Caco-2 (cell line): ENCODE data around the gene ZP3. TPM values are rescaled to one million over a fixed set of nuclear protein-coding genes. Genes with fewer than 3 reads are reported as not detected.
"Not testable (repeated sequence)": the region's sequence is repeated elsewhere in the genome, so short reads cannot be mapped to it uniquely, and the experiment has no call there.

Experiments used
- BruUV-seq: library from RNA; stranded (reverse); fragments of 400-500 nt; replicated peaks from 2 replicates; lab custom pipeline; 2021; lab: Mats Ljungman, UMichigan
- CTCF ChIA-PET: fragments of 300-600 bp; sonication (Branson Sonifier 250); formaldehyde crosslinking; loops from one replicate; lab custom pipeline; 2022; ENCODE audit warnings: antibody characterized with exemption; lab: Charles Lee
- POLR2A ChIA-PET: fragments of 300-600 bp; sonication (Branson Sonifier 250); formaldehyde crosslinking; loops from one replicate; lab custom pipeline; 2022; ENCODE audit warnings: antibody characterized with exemption; lab: Charles Lee
- DNase-seq, 2 experiments: peaks; one replicate each; pipeline versions ENCODE4 v3.0.0 to v3.0.0-alpha.2; 2020 to 2022
- H3K27me3 ChIP-seq: replicated peaks from 2 replicates; pipeline ENCODE4 v1.6.0; 2011; ENCODE audit warnings: low read length; ENCODE audit not compliant: control insufficient read depth, insufficient read depth
- H3K36me3 ChIP-seq: 2 replicates; pipeline ENCODE4 v1.5.1; 2011; ENCODE audit warnings: low read length; ENCODE audit not compliant: control insufficient read depth, insufficient read depth
- H3K4me1 ChIP-seq: fragments of 250-450 bp; sonication (Bioruptor Pico); 2 replicates; pipeline ENCODE4 v1.5.1; 2020; ENCODE audit warnings: mild to moderate bottlenecking
- H3K4me3 ChIP-seq: 2 replicates; pipeline ENCODE4 v1.5.1; 2011; ENCODE audit warnings: low read depth, mild to moderate bottlenecking, control low read depth, low read length
- H3K9me3 ChIP-seq: fragments of 250-450 bp; sonication (Bioruptor Pico); 2 replicates; pipeline ENCODE4 v1.5.1; 2020; ENCODE audit warnings: mild to moderate bottlenecking, moderate library complexity
- H3K27ac Mint-ChIP-seq: one replicate; pipeline ENCODE4 v1.8.0; 2022; ENCODE audit warnings: mixed read lengths; ENCODE audit not compliant: unreplicated experiment
- H3K27me3 Mint-ChIP-seq: one replicate; pipeline ENCODE4 v1.8.0; 2022; ENCODE audit warnings: mixed read lengths; ENCODE audit not compliant: insufficient read depth, unreplicated experiment
- H3K36me3 Mint-ChIP-seq: one replicate; pipeline ENCODE4 v1.8.0; 2022; ENCODE audit warnings: mild to moderate bottlenecking, mixed read lengths; ENCODE audit not compliant: insufficient read depth, unreplicated experiment
- H3K4me1 Mint-ChIP-seq: one replicate; pipeline ENCODE4 v1.8.0; 2022; ENCODE audit warnings: low read depth, mixed read lengths; ENCODE audit not compliant: unreplicated experiment
- H3K4me3 Mint-ChIP-seq: one replicate; pipeline ENCODE4 v1.8.0; 2022; ENCODE audit warnings: mild to moderate bottlenecking, moderate library complexity, mixed read lengths; ENCODE audit not compliant: unreplicated experiment
- H3K9me3 Mint-ChIP-seq: one replicate; pipeline ENCODE4 v1.8.0; 2022; ENCODE audit warnings: mixed read lengths; ENCODE audit not compliant: unreplicated experiment
- CTCF ChIP-seq, 2 experiments: fragments of 200-600 bp in 1 of 2; IDR thresholded peaks; 1 replicate in 1 of 2; 2 replicates in 1 of 2; pipeline versions ENCODE4 v1.5.1 to v1.8.0; 2011 to 2022; ENCODE audit warnings: antibody characterized with exemption in 1 of 2, control low read depth in 1 of 2, inconsistent platforms in 1 of 2, low read depth in 1 of 2, low read length in 1 of 2, mild to moderate bottlenecking in 1 of 2, moderate library complexity in 1 of 2; ENCODE audit not compliant: insufficient read depth in 1 of 2, severe bottlenecking in 1 of 2, unreplicated experiment in 1 of 2
- intact Hi-C: fragments of 100-400 bp; cut with micrococcal nuclease; formaldehyde crosslinking; loops from one replicate; pipeline ENCODE4 v1.10.0; 2022; ENCODE audit not compliant: unreplicated experiment
- total RNA-seq: library from RNA; stranded (reverse); gene quantifications from 2 replicates; pipeline ENCODE4 v1.2.3, GENCODE V29; 2022

The ZP3 gene
- total RNA-seq, 1 experiment from 2014 or later = 3.2 TPM

GRCh38 chr7:76423666-76424412 lies 911 bp upstream of the ZP3 start:
- Histone ChIP-seq H3K4me1 (peaks cover 15% of the 10 kb centered on the region), H3K27me3 (no peaks in the 10 kb centered on the region), H3K4me3 (no peak overlapping the region), H3K36me3 (no peaks in the 10 kb centered on the region), H3K9me3 (peaks cover 6% of the 10 kb centered on the region; the same call in 1 of the 2 replicates)
- H3K4me3 Mint-ChIP-seq = peak overlapping the region; percentile 6
- H3K36me3 Mint-ChIP-seq = peaks cover 7% of the 10 kb centered on the region
- BruUV-seq = no TSS peak
- no peak for DNase-seq
- H3K27ac Mint-ChIP-seq = peak overlapping the region; percentile 26
- H3K9me3 Mint-ChIP-seq = peaks cover 10% of the 10 kb centered on the region
- H3K4me1 Mint-ChIP-seq = peaks cover 15% of the 10 kb centered on the region
- CTCF ChIA-PET = no interaction called here
- H3K27me3 Mint-ChIP-seq = no peaks in the 10 kb centered on the region
- intact Hi-C loops = no loop called here
- POLR2A ChIA-PET = no interaction called here
- no peak for TF ChIP-seq CTCF (IDR thresholded peaks at IDR 0.05; ENCODE audit: insufficient read depth in 1 of 2, low read depth in 1 of 2, low read length in 1 of 2, severe bottlenecking in 1 of 2, unreplicated experiment in 1 of 2)

GRCh38 chr7:76425156-76425555 lies 406 bp downstream of the ZP3 start:
- peaks cover 5% of the 10 kb centered on the region; the same call in 1 of the 2 replicates for H3K9me3 ChIP-seq
- peaks cover 15% of the 10 kb centered on the region for H3K4me1 ChIP-seq
- H3K4me3 Mint-ChIP-seq = no peak overlapping the region
- no peak overlapping the region for H3K27ac Mint-ChIP-seq
- intact Hi-C loops = no loop called here
- H3K27me3 Mint-ChIP-seq = no peaks in the 10 kb centered on the region
- no peak for DNase-seq
- no peak overlapping the region for H3K4me3 ChIP-seq
- CTCF ChIA-PET = no interaction called here
- TF ChIP-seq CTCF (IDR thresholded peaks at IDR 0.05; ENCODE audit: insufficient read depth in 1 of 2, low read depth in 1 of 2, low read length in 1 of 2, severe bottlenecking in 1 of 2, unreplicated experiment in 1 of 2) = no peak
- H3K4me1 Mint-ChIP-seq = peaks cover 15% of the 10 kb centered on the region
- peaks cover 3% of the 10 kb centered on the region for H3K9me3 Mint-ChIP-seq
- H3K27me3 ChIP-seq = no peaks in the 10 kb centered on the region
- POLR2A ChIA-PET = no interaction called here
- H3K36me3 ChIP-seq = no peaks in the 10 kb centered on the region
- H3K36me3 Mint-ChIP-seq = no peaks in the 10 kb centered on the region
- no TSS peak for BruUV-seq

GRCh38 chr7:76425558-76425957 lies 808 bp downstream of the ZP3 start:
- H3K4me3 ChIP-seq, H3K4me3 Mint-ChIP-seq, H3K36me3 ChIP-seq, H3K27ac Mint-ChIP-seq, POLR2A ChIA-PET, DNase-seq, H3K27me3 Mint-ChIP-seq, H3K9me3 ChIP-seq, H3K27me3 ChIP-seq, intact Hi-C loops, H3K36me3 Mint-ChIP-seq, CTCF ChIA-PET, BruUV-seq, H3K9me3 Mint-ChIP-seq: not testable (repeated sequence)
- H3K4me1 Mint-ChIP-seq = peaks cover 15% of the 10 kb centered on the region
- peaks cover 15% of the 10 kb centered on the region for H3K4me1 ChIP-seq
